CD1c-positive myeloid dendritic cell (primary cell): Measurements from ENCODE around the gene SNX17.
A peak's percentile ranks its signal among the peaks of the same experiment; 100 is the strongest.

Experiments used
- DNase-seq: peaks from one replicate; pipeline ENCODE4 v3.0.0-alpha.2; 2016; ENCODE audit errors: extremely low spot score

The SNX17 gene

GRCh38 chr2:27363933-27364332 is 6.5 kb upstream of the SNX17 start:
- no peak for DNase-seq

GRCh38 chr2:27369471-27370025 is 868 bp upstream of the SNX17 start:
- DNase-seq = no peak

GRCh38 chr2:27370816-27371620 is 602 bp downstream of the SNX17 start:
- peak; percentile 88 for DNase-seq

- DNase-seq = no peak
Measured at GRCh38 chr2:27372937-27373336, 2.5 kb downstream of the SNX17 start.

- no peak for DNase-seq
Measured at GRCh38 chr2:27373567-27373966, 3.2 kb downstream of the SNX17 start.

GRCh38 chr2:27375513-27376099 is 5.2 kb downstream of the SNX17 start:
- DNase-seq = no peak

GRCh38 chr2:27376151-27376865 is 5.9 kb downstream of the SNX17 start:
- DNase-seq = no peak

GRCh38 chr2:27376866-27377617 is 6.6 kb downstream of the SNX17 start:
- no peak for DNase-seq

- no peak for DNase-seq
Measured at GRCh38 chr2:27377618-27378095, 7.2 kb downstream of the SNX17 start.

- no peak for DNase-seq
Measured at GRCh38 chr2:27378096-27378808, 7.8 kb downstream of the SNX17 start.

GRCh38 chr2:27378809-27379290 is 8.4 kb downstream of the SNX17 start:
- DNase-seq = no peak

- no peak for DNase-seq
Measured at GRCh38 chr2:27379383-27379835, 9.0 kb downstream of the SNX17 start.

GRCh38 chr2:27379836-27380625 is 9.6 kb downstream of the SNX17 start:
- DNase-seq = no peak

- peak; percentile 98 for DNase-seq
Measured at GRCh38 chr2:27380626-27381545, 10.5 kb downstream of the SNX17 start, which contains the start of gene ZNF513. TSS of gene ZNF513 (minus strand) at chr2:27380734. CDS start at chr2:27380526, 208 bp downstream.

- DNase-seq = no peak
Measured at GRCh38 chr2:27381577-27382181, 11.3 kb downstream of the SNX17 start.

GRCh38 chr2:27390822-27391679 is 20.6 kb downstream of the SNX17 start:
- no peak for DNase-seq

- DNase-seq = no peak
Measured at GRCh38 chr2:27393225-27393624, 22.8 kb downstream of the SNX17 start.
